MM.1S (cell line): ENCODE results near the gene TRAF1.

ENCODE experiments used
- DNase-seq: peaks from one replicate; pipeline ENCODE4 v3.0.0-alpha.2; 2015
- H2AFZ ChIP-seq: fragments of 300-600 bp; sonication (generic); 2 replicates; pipeline ENCODE4 v1.6.0; 2016; ENCODE audit warnings: antibody characterized with exemption, low read length
- H3F3A ChIP-seq: fragments of 300-600 bp; sonication (generic); 2 replicates; pipeline ENCODE4 v1.6.1; 2016; ENCODE audit warnings: mild to moderate bottlenecking, antibody characterized with exemption, low read length, moderate library complexity, mixed read lengths; ENCODE audit not compliant: insufficient read depth
- H3K27ac ChIP-seq: fragments of 300-600 bp; sonication (generic); 2 replicates; pipeline ENCODE4 v1.5.1; 2016; ENCODE audit warnings: mild to moderate bottlenecking, low read length
- H3K27me3 ChIP-seq: fragments of 300-600 bp; sonication (generic); replicated peaks from 2 replicates; pipeline ENCODE4 v1.6.0; 2016; ENCODE audit warnings: low read length; ENCODE audit not compliant: insufficient read depth
- H3K36me3 ChIP-seq: fragments of 300-600 bp; sonication (generic); replicated peaks from 2 replicates; pipeline ENCODE4 v1.6.1; 2016; ENCODE audit warnings: mild to moderate bottlenecking, low read length, mixed read lengths; ENCODE audit not compliant: insufficient read depth
- H3K4me1 ChIP-seq: fragments of 300-600 bp; sonication (generic); 2 replicates; pipeline ENCODE4 v1.6.1; 2016; ENCODE audit warnings: low read length, mixed read lengths
- H3K4me2 ChIP-seq: fragments of 300-600 bp; sonication (generic); 2 replicates; pipeline ENCODE4 v1.6.0; 2016; ENCODE audit warnings: low read depth, low read length
- H3K4me3 ChIP-seq: fragments of 300-600 bp; sonication (generic); 2 replicates; pipeline ENCODE4 v1.5.1; 2016; ENCODE audit warnings: low read length, mixed read lengths
- H3K79me2 ChIP-seq: fragments of 300-600 bp; sonication (generic); 2 replicates; pipeline ENCODE4 v1.6.1; 2016; ENCODE audit warnings: mixed run types, low read length, mixed read lengths
- H3K9ac ChIP-seq: fragments of 300-600 bp; sonication (generic); 2 replicates; pipeline ENCODE4 v1.6.1; 2016; ENCODE audit warnings: low read length, mixed read lengths
- H3K9me2 ChIP-seq: fragments of 300-600 bp; sonication (generic); replicated peaks from 2 replicates; pipeline ENCODE4 v1.6.1; 2016; ENCODE audit warnings: mild to moderate bottlenecking, low read length, mixed read lengths; ENCODE audit not compliant: insufficient read depth
- H3K9me3 ChIP-seq: fragments of 300-600 bp; sonication (generic); replicated peaks from 2 replicates; pipeline ENCODE4 v1.6.1; 2016; ENCODE audit warnings: mild to moderate bottlenecking, low read length, mixed read lengths; ENCODE audit not compliant: insufficient read depth
- H4K20me1 ChIP-seq: fragments of 300-600 bp; sonication (generic); 2 replicates; pipeline ENCODE4 v1.6.1; 2016; ENCODE audit warnings: mild to moderate bottlenecking, low read length, moderate library complexity, mixed read lengths; ENCODE audit not compliant: insufficient read depth
- EZH2 ChIP-seq: fragments of 300-600 bp; sonication (generic); optimal IDR thresholded peaks from 2 replicates; pipeline ENCODE3; 2017; ENCODE audit warnings: low read depth, mild to moderate bottlenecking, antibody characterized with exemption, low read length, mixed read lengths
- EZH2phosphoT487 ChIP-seq: fragments of 300-600 bp; sonication (generic); IDR thresholded peaks from 2 replicates; pipeline ENCODE4 v1.6.1; 2018; ENCODE audit warnings: antibody characterized with exemption, low read length
- TF ChIP-seq, protein P1 (sequence below): fragments of 300-600 bp; sonication (generic); IDR thresholded peaks from 2 replicates; pipeline ENCODE4 v1.5.1; 2016; ENCODE audit warnings: antibody characterized with exemption, low read length, mixed read lengths

Gene TRAF1

DNA sequence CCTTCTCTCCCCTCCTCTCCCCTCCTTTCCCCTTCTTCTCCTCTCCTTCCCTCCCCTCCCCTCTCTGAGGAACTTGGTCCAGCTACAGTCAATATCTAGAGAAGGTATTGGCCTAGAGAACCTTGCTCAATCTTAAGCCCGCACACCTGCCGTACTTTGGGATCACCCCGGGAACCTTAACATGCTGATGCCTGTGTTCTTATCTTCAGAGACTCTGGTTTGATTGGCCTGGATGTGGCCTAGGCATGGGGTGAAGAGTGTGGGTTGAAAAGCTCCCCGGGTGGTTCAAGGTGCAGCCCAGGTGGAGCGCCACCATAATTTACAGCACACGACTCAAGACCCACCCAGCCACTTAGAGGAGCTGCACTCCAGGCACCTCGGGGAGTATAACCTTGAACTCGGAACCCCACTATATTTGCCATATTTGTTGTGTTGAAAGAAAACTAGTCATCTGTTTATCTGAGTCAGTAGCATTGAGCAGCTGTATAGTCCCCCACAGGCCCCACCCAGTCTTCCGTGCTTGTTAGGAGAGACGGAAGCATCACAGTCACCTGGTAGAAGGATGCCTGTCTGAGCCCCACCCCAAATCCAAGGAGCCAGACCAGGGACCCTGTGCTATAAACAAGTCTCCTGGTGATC is 35.2 kb downstream of the TRAF1 start:
- H3K36me3 ChIP-seq: no peaks in the 10 kb centered on the region
- peak overlapping the region; percentile 25; the same call in 1 of the 2 replicates for H2AFZ ChIP-seq
- H3K79me2 ChIP-seq: no peaks in the 10 kb centered on the region
- H3K9me3 ChIP-seq: no peaks in the 10 kb centered on the region
- peak overlapping the region; percentile 98 for H3K27ac ChIP-seq
- H3K4me2 ChIP-seq: no peak overlapping the region
- H3F3A ChIP-seq: peaks cover 25% of the 10 kb centered on the region
- peaks cover 49% of the 10 kb centered on the region for H3K4me1 ChIP-seq
- no peak for DNase-seq
- H3K9ac ChIP-seq: peak overlapping the region; percentile 63
- H4K20me1 ChIP-seq: no peaks in the 10 kb centered on the region
- no peaks in the 10 kb centered on the region for H3K27me3 ChIP-seq
- no peak for TF ChIP-seq EZH2
- TF ChIP-seq, protein P1, sequence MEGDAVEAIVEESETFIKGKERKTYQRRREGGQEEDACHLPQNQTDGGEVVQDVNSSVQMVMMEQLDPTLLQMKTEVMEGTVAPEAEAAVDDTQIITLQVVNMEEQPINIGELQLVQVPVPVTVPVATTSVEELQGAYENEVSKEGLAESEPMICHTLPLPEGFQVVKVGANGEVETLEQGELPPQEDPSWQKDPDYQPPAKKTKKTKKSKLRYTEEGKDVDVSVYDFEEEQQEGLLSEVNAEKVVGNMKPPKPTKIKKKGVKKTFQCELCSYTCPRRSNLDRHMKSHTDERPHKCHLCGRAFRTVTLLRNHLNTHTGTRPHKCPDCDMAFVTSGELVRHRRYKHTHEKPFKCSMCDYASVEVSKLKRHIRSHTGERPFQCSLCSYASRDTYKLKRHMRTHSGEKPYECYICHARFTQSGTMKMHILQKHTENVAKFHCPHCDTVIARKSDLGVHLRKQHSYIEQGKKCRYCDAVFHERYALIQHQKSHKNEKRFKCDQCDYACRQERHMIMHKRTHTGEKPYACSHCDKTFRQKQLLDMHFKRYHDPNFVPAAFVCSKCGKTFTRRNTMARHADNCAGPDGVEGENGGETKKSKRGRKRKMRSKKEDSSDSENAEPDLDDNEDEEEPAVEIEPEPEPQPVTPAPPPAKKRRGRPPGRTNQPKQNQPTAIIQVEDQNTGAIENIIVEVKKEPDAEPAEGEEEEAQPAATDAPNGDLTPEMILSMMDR: no peak
- TF ChIP-seq EZH2phosphoT487: no peak
- no peaks in the 10 kb centered on the region for H3K9me2 ChIP-seq
- no peak overlapping the region for H3K4me3 ChIP-seq

DNA sequence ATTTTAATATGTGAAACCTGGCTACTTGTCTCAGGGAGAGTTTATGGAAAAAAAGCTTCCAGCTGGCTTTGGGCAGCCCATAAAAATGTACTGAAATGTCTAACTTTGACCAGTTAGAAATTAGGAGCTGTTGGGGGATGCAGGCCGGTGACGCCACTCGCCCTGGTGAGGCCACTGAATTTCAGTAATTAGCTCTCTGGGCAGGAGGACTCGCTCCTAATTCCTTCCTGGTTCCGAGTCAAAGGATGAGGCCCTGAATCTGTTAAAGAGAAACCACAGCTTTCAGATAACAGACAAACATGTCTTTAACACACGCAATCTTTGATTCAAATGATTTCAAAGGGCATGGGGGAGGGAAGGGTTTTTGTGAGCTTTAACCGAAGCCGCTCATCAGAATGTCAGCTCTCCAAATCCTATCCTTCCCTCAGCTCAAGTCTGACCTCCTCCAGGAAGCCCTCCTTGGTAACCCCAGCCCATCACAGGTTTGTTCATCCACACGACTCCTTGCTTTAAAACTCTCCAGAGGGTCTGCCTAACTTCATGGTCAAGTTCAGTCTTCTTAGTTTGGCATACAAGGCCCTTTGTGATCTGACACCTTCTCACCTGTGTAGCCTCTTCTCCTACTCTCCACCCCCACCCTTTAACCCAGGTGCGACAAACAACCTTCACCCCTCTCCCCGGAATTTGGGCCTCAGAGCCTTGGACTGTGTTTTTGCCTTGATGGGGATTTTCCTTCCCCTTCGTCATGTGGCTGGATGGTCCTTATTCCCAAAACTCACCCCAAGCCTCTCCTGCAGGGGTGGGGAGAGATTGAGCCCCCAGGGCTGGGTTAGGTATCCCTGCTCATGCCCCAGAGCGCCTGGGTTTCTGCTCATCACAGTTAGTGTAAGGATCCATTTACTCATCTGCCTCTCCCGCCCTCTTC is 36.0 kb downstream of the TRAF1 start:
- Histone ChIP-seq H3K4me1 (peaks cover 50% of the 10 kb centered on the region), H3K27me3 (no peaks in the 10 kb centered on the region), H3K36me3 (no peaks in the 10 kb centered on the region), H3K4me3 (no peak overlapping the region), H4K20me1 (no peaks in the 10 kb centered on the region), H3K79me2 (no peaks in the 10 kb centered on the region), H3F3A (peaks cover 25% of the 10 kb centered on the region), H3K9me3 (no peaks in the 10 kb centered on the region), H3K9ac (no peak overlapping the region), H3K4me2 (no peak overlapping the region), H3K9me2 (no peaks in the 10 kb centered on the region), H2AFZ (no peak overlapping the region), H3K27ac (peak overlapping the region; percentile 98; the same call in 1 of the 2 replicates)
- TF ChIP-seq EZH2 (no peak), EZH2phosphoT487 (no peak)
- TF ChIP-seq, protein P1: no peak
- no peak for DNase-seq

DNA sequence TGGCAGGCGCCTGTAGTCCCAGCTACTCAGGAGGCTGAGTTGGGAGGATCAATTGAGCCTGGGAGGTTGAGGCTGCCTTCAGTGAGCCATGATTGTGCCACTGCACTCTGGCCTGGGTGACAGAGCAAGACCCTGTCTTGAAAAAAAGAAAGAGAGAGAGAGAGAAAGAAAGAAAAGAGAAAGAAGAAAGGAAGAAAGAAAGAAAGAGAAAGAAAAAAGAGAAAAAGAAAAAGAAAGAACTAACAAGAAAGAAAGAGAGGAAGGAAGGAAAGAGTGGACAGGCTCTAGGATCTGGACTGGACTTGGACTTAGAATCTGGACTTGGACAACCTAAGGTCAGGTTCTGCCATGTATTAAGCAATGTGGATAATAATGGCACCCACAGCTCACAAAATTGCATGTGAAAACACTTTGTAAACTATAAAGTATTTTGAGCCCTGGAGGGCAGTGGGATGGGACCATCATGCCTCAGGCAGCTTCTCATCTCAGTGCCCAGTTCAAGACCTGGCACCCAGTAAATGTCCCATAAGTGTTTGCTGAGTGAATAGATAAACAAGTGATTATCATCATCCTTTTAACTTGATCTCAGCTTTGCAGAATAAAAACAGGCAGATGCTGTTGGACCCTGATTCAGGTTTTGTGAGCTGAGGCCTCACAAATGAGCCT is 36.9 kb downstream of the TRAF1 start:
- TF ChIP-seq, protein P1: no peak
- TF ChIP-seq EZH2phosphoT487 (no peak), EZH2 (no peak)
- Histone ChIP-seq H3K79me2 (no peaks in the 10 kb centered on the region), H3K4me3 (no peak overlapping the region), H3K9me3 (no peaks in the 10 kb centered on the region), H3K27me3 (no peaks in the 10 kb centered on the region), H3K9ac (no peak overlapping the region), H3K36me3 (no peaks in the 10 kb centered on the region), H3K9me2 (no peaks in the 10 kb centered on the region), H3F3A (peaks cover 22% of the 10 kb centered on the region), H3K4me1 (peaks cover 50% of the 10 kb centered on the region), H4K20me1 (no peaks in the 10 kb centered on the region), H2AFZ (no peak overlapping the region), H3K27ac (no peak overlapping the region), H3K4me2 (no peak overlapping the region)
- no peak for DNase-seq
